ENCODE measurements around the gene RNASE12.
"Not testable (repeated sequence)": the region's sequence is repeated elsewhere in the genome, so short reads cannot be mapped to it uniquely, and the experiment has no call there.

The RNASE12 gene

DNA sequence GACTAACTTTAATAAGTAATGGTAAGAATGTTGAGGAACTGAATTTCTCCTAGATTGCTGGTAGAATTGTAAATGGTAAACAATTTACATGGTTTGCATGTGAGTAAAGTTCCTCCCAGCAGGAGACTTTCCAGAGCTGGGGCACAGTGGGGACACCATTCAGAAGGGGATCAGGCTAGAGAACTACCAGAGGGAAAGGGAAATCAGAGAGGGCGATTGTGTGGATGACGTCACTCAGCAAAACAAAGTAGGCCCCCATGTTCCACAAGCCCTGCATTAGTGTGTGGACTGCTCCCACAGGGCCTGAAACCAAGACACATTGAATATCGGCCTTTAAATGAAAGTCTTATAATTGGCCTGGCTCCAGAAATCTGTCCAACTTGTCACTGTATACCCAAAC lies 12.9 kb downstream of the RNASE12 start:
- DNase-seq = no peak

DNA sequence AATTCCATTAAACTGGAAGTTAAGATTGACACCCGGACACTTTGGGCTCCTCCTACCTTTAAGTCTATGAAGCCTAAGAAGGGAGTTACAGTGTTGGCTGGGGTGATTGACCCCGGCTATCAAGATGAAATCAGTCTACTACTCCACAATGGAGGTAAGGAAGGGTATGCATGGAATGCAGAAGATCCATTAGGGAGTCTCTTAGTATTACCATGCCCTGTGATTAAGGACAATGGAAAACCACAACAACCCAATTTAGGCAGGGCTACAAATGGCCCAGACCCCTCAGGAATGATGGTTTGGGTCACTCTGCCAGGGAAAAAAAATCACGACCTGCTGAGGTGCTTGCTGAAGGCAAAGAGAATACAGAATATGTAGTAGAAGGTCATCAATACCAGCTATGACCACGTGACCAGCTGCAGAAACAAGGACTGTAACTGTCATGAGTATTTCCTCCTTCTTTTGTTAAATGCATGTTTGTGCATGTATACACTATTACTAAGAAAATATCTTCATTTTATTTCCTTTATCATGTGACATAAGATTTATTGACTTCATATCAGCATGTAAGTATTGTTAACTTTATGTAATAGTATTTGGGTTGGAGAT lies 18.7 kb downstream of the RNASE12 start:
- not testable (repeated sequence) for DNase-seq

DNA sequence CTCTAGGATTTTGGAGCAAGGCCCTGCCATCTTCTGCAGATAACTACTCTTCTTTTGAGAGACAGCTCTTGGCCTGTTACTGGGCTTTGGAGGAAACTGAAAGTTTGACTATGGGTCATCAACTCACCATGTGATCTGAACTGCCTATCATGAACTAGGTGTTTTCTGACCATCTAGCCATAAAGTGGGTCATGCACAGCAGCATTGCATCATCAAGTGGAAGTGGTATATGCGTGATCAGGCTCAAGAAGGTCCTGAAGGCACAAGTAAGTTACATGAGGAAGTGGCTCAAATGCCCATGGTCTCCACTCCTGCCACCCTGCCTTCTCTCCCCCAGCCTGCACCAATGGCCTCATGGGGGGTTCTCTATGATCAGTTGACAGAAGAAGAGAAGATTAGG lies 20.5 kb downstream of the RNASE12 start:
- DNase-seq = not testable (repeated sequence)

DNA sequence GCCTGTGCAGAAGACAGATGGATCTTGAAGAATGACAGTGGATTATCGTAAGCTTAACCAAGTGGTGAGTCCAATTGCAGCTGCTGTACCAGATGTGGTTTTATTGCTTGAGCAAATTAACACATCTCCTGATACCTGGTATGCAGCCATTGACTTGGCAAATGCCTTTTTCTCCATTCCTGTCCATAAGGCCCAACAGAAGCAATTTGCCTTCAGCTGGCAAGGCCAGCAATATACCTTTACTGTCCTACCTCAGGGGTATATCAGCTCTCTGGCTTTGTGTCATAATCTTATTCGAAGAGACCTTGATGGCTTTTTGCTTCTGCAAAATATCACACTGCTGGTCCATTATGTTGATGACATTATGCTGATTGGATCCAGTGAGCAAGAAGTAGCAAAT lies 21.3 kb downstream of the RNASE12 start:
- not testable (repeated sequence) for DNase-seq

DNA sequence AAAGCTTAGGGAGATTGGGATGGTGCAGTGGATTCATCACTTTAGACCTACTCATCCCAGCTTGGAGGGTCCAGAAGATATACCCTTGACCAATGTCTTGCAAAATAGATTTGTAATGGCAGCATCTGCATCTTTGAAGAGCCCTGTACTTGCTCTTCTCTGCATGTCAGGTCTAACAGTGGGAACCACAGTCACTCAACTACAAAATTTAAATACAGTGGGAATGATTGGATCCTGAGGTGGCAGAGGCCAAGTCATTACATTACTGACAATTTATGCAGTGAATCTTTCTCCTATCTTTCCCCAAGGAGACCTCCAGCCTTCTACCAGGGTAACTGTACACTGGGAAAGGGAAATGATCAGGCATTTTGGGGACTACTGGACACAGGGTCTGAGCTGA lies 22.1 kb downstream of the RNASE12 start:
- no peak for DNase-seq

DNA sequence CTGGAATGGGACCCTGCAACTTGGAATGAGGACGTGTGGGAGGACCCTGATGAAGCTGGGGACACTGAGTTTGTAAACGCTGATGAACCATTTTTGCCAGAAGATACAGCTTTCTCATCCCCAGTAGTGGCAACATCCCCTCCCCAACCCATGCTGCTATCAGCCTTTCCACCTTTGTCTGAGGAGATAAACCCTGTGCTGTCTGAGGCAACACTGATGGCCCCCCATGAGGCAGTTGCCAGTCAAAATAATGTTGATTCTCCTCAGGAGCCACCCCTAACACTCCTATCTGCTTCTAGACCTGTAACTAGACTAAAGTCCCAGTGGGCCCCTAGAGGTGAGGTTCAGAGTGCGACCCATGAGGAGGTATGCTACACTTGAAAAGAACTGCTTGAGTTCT lies 22.8 kb downstream of the RNASE12 start:
- no peak for DNase-seq

DNA sequence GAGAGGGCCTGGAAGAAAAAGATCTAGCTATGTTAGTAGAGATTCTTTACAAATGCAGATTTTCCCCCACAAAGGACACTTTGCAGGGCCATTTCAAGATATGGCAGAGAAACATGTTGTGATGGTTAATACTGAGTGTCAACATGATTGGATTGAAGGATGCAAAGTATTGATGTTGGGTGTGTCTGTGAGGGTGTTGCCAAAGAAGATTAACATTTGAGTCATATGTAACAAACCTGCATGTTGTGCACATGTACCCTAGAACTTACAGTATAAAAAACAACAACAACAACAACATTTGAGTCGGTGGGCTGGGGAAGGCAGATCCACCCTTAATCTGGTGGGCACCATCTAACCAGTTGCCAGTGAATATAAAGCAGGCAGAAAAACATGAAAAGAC lies 24.0 kb downstream of the RNASE12 start:
- not testable (repeated sequence) for DNase-seq

DNA sequence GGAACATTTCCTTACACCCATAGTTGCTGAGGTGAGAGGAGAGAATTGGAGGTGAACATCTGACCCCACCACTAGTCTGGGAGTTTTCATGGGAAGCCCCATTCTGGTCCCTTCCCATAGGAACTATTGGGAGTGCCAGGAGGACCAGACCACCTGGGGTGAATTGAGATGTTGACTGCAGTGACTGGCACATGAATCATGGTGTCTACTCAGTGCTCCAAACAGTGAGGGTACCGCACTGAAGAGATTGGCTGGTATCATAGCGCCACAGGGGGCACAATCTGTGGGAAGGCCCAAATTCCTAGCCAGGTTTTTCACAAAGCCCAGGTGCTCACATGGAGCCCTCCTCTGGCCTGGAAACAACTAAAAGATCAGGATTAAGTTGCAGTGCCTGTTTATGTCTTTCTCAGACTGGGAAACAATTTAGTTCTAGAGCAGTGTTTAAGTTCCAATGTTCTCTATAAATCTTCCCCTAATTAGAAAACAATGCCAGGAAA lies 26.6 kb downstream of the RNASE12 start:
- DNase-seq = no peak

DNA sequence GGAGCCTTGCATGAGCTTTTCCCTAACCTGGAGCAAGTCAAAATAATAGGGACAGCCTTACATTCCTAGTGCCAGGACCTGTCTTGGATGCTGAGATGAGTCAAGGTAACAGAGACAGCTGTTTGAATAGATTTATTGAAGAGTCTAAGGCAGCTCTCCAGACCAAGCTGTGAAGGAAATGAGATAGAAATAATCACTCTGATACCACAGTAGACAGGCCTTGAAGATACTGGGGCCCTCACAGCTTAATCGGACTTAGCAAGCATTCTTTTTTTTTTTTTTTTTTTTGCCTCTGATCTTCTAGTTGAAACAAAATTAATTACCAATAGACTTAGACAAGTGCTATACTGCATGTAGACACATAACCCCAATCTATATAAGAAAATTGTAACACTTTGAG lies 27.2 kb downstream of the RNASE12 start:
- no peak for DNase-seq

DNA sequence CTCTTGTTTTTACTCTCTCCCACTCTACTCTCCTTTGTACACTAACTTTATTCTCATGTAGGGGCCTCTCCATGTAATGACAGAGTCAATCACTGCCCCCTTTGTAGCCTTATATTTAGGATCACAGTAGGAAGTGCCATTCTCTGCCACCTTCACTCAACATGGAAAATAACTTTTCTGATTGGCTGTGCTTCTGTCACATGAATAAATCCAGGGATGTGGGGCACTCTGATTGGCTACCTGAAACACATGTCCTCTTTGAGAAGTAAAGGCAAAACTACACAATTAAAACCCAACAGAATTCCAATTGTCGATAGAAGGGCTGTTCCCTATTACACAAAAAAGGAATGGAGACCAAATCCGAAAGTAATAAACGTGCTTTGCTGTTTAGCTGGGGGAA lies 30.2 kb downstream of the RNASE12 start, which contains the start of gene RNASE9:
TSS of gene RNASE9 (minus strand) at position 87 of the 400 bp plus-strand sequence.
- no peak for DNase-seq

DNA sequence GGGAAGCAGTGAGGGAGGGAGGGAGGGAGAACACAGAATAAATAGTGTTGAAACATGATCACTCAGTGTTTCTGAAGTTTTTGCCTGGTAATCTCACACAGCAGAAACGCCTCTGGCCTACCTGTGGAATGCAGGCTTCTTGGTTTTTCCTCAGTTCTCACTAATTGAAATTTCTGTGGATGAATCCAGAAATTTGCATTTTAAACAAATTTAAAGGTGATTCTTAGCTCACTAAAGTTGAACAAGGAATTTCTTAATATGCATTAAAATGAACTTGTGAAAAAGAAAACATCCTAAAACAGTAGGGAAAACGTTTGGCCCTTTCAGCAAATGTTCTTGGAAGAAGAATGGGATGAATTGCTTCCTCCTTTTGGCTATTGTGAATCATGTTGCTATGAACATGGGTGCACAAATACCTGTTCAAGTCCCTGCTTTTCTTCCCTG lies 31.7 kb downstream of the RNASE12 start:
- DNase-seq = no peak

DNA sequence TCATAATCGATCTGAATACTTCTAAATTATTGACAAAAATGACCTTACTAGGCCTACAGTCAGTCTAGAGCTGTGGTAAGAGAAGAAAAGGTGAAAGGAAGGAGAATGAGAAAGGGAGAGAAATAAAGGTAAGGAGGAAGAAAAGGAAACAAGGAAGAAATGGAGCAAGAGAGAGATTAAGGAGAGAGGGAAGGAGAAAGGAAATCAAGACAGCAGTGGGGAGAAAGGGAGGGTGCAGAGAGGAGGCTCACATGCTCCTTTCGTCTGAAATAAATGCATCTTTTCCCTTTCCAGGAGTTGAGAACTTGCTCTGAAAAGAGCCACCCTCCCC lies 34.0 kb downstream of the RNASE12 start:
- DNase-seq = no peak

DNA sequence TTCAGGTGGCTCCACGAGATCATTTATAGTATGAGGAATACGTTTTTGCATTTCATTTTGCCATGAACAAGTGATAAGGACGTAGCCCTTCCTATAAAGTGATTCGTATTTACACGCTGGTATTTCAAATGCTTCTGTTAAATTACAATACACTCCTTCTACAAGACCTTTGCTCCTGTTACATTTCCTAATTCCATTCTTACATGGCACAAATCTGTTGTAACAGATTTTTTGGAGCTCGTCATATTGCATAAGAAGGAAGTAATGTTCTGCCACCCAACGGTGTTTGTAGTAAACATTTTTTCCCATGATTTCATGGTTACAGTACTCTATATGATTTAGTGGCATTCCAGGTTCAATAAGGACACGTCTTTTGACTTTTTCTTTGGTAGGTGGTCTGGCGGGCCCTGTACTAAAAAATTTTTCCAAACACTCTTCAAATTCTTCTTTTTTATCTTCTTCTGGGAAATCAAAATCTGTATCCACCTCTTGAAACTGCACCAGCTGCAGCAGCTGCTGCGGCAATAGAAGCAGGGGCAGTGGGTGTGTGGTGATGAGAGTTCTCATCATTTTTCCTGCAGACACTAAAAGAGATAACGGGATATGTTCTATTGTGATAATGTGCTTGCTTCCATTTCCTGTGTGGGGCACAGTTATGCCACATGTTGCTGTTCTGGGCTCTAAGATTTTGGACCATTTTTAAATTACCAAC lies 34.5 kb downstream of the RNASE12 start:
- no peak for DNase-seq

DNA sequence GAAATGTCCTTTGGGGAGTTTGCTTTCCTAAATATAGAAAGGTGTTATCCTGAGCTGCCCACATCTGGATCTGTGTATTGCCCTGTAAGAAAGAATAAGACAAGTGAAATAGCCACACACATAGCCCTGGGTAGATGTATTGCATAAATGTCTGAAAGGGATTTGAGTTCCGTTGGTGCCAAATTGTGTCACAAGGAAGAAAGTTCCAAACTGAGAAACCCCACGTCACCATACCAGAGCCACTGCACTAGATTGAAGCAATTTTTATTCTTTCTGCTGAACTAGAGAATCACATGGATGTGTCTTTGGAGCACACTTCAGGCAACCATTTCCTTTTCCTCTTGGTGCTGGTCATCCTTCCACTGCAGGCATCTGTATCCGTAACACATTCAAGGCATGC lies 35.3 kb downstream of the RNASE12 start:
- DNase-seq = no peak

DNA sequence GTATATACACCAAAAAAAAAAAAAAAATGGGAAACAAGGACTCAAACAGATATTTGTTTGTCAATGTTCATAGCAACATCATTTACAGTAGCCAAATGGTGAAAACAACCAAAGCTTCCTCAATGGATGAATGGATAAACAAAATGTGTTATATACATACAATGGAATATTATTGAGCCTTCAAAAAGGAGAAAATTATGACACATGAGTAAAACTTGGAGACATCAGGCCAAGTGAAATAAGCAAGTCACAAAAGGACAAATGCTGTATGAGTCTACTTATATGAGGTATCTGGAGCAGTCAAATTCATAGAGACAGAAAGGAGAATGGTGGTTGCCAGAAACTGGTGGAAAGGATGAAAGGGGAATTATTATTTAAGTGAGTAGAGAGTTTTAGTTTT lies 38.2 kb downstream of the RNASE12 start:
- no peak for DNase-seq

DNA sequence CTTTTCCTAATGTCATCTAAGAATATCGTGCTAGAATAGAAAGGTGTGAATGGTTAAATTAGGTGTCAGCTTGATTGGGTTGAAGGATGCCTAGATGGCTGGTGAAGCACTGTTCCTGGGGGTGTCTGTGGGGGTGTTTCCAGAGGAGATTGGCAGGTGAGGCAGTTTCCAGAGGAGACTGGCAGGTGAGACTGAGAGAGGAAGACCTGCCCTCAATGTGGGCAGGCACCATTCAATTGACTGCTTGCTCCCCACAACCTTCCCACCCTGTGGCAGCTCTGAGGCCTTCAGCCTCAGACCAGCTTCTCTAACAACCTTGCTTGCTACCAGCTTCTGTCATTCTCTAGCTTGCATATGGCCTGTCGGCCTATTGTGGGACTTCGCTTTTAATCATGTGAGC lies 39.6 kb downstream of the RNASE12 start:
- no peak for DNase-seq

DNA sequence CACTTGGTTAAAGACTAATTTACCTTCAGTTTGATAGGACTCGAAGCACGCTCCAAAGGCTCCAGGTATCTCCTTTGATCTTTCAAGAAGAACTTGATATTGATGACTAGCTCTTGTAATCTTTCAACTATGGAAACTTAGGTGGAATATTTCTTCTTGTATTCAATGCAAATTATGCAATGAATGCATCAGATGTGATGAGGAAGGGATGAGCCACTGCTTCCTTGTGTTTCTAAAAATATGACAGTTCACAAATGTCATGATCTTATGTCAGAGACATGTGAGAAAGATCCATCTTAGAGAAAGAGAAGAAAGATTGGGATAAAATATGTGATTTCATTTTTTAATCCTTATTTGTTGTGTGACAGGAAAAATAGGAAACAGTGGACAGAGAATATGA lies 40.2 kb downstream of the RNASE12 start:
- no peak for DNase-seq

DNA sequence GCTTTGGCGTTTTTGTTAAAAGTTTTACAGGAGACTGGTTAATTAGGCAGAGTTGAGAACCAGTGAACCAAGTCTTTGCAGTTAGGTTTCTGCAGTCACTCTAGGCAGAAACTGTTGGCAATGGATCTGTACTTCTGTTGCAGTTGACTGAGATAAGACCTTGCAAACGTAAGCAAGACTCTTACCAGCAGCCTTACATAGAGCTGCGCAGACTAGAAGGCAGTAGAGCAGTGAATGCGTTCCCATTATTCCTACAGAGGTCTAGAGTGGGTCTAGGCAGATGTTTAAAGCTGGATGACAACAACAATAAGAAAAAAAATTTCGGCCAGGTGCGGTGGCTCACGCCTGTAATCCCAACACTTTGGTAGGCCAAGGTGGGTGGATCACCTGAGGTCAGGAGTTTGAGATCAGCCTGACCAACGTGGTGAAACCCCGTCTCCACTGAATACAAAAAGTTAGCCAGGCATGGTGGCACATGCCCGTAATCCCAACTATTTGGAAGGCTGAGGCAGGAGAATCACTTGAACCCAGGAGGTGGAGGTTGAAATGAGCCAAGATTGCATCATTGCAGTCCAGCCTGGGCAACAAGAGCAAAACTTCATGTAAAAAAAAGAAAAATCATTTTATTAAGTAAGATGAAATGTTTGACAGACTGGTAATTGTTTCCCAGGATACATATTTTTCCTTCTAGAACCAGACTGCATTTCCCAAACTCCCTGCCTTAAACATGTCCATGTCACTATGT lies 42.6 kb downstream of the RNASE12 start:
- no peak for DNase-seq

DNA sequence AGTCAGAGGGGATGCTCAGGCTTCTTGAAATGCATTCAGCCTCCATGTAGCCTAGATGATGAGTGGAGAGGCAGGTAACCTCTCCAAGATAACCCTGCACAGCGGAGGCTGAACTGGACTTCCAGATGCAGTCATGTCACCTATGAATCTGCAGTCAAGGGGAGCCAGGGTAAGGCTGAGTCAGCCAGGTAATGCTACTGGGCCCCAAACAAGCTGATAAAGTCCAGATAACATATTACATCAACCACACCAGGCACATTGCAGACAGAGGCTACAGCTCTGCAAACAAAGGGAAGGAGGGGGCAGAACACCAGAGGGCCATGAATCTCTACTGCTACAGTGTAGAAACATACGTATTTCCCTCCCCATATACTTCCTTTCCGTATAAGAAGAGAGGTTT lies 44.3 kb downstream of the RNASE12 start:
- no peak for DNase-seq
